Kidney (tissue), 14 donors: ENCODE results near the gene CXCR5. TPM values are rescaled to one million over a fixed set of nuclear protein-coding genes. Genes with fewer than 3 reads are reported as not detected.
A peak's percentile ranks its signal among the peaks of the same experiment; 100 is the strongest.

Experiments used
- DNase-seq, 5 donors: peaks; one replicate each; pipeline ENCODE4 v3.0.0-alpha.2; 2013 to 2020
- FAIRE-seq: peaks from 2 replicates; lab custom pipeline; 2012; peaks lifted over from hg19 to GRCh38; lab: Jason Lieb, UNC
- H3K27ac ChIP-seq, 2 donors: one replicate each; pipeline ENCODE4 v1.7.0; 2013; ENCODE audit warnings: low read depth in 2 of 2, low read length in 2 of 2, inconsistent platforms in 1 of 2
- H3K27me3 ChIP-seq: one replicate; pipeline ENCODE4 v1.7.1; 2013; ENCODE audit warnings: low read length, inconsistent platforms; ENCODE audit not compliant: control insufficient read depth, insufficient read depth
- H3K36me3 ChIP-seq, 3 donors: one replicate each; pipeline versions ENCODE4 v1.7.0 to v1.7.1; 2013; ENCODE audit warnings: low read length in 3 of 3, control low read depth in 1 of 3, inconsistent platforms in 1 of 3; ENCODE audit not compliant: insufficient read depth in 3 of 3, control insufficient read depth in 2 of 3
- H3K4me1 ChIP-seq, 3 donors: one replicate each; pipeline versions ENCODE4 v1.7.0 to v1.7.1; 2013; ENCODE audit warnings: low read length in 3 of 3, inconsistent platforms in 1 of 3, low read depth in 1 of 3; ENCODE audit not compliant: control insufficient read depth in 2 of 3, insufficient read depth in 2 of 3
- H3K4me3 ChIP-seq, 3 donors: one replicate each; pipeline versions ENCODE4 v1.7.0 to v1.8.1; 2013; ENCODE audit warnings: low read length in 3 of 3, control low read depth in 1 of 3, inconsistent platforms in 1 of 3
- H3K9ac ChIP-seq, 3 donors: one replicate each; pipeline versions ENCODE4 v1.7.0 to v1.7.1; 2013; ENCODE audit warnings: low read length in 3 of 3, control low read depth in 1 of 3, inconsistent platforms in 1 of 3
- H3K9me3 ChIP-seq, 3 donors: one replicate each; pipeline versions ENCODE4 v1.7.0 to v1.7.1; 2013; ENCODE audit warnings: low read length in 3 of 3, control low read depth in 1 of 3, inconsistent platforms in 1 of 3; ENCODE audit not compliant: control insufficient read depth in 2 of 3, insufficient read depth in 1 of 3
- intact Hi-C: fragments of 100-400 bp; cut with DNase I; formaldehyde crosslinking; loops from one replicate; pipeline ENCODE4 v1.11.1; 2022
- polyA plus RNA-seq: library from polyadenylated mRNA; stranded (reverse); fragments of 350-450 nt; fragmentation: Illumina TruSeq; extraction: RNeasy Lipid Tissue Mini Kit (QIAGEN cat#74804); gene quantifications from one replicate; pipeline ENCODE4 v1.2.3, GENCODE V29; 2014; ENCODE audit warnings: low read depth, low replicate concordance; ENCODE audit not compliant: insufficient read depth
- total RNA-seq: library from RNA; stranded (reverse); fragmentation: NEBNext Ultra II Directional; extraction: Animal tissue kit (Norgen Biotek cat#: 25700); gene quantifications from one replicate; pipeline ENCODE4 v1.2.1, GENCODE V29; 2021
- TF ChIP-seq, protein P1 (sequence below): IDR thresholded peaks from 3 replicates; pipeline ENCODE4 v1.5.1; 2012; ENCODE audit warnings: mild to moderate bottlenecking, moderate library complexity, borderline replicate concordance; ENCODE audit not compliant: insufficient read depth; ENCODE audit errors: extremely low read depth
- donor health status: control.
- donor health status: control.
- donor health status: control.
- donor health status: control.
- donor health status: control.
- donor health status: DM: yes; HTN: yes; CAD: no.
- donor health status: Normal renal cell carcinoma (clear cell type).

CXCR5 gene
- total and polyA plus RNA-seq, 2 donors from 2014 or later = 1.1 TPM; not detected in 1

DNA sequence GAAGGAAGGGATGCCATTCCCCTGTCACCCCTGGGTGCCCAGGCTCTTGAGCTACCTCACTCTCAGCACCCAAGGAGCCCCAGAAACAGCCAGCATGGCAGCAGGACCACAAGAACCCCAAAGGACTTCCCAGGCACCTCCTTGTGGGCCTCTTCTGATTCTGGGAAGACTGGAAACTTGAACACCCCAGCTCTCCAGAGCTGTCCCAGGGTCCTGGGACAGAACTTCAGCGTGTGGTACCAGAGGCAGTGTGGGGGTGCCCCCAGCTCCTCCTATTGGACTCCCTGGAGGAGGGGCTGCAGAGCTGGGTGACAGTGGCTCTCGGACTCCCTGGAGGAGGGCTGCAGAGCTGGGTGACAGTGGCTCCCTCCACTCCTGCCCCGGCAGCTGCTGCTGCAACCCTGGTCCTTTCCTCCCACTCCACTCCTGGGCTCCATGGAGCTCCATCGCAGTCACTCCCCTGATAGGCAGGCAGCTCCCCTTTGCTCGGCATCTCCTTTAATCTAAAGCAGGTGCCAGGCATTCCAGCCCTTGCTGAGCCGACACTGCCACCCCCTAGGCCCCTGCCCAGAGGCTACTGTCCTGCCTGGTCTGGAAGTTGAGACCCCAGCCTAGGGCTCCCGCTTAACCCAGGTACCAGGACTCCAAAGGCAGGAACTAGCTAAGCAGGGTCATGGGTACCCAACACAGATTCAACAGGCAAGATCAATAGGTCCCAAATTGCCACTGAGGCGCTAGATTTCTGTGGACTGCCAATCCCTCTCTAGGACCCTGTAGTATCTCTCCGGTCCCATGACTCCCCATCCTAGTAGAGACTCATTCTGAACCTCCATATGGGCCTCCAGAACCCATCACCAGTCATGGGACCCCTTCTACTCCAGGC lies 39.3 kb downstream of the CXCR5 start:
- no peaks in the 10 kb centered on the region for H3K36me3 ChIP-seq
- peak overlapping the region; percentile 85 to 96 for H3K27ac ChIP-seq
- peaks cover 4 to 64% (median 39%) of the 10 kb centered on the region in 3 donors for H3K4me1 ChIP-seq
- no peaks in the 10 kb centered on the region for H3K9me3 ChIP-seq
- peak overlapping the region in 2 of 3 donors; percentile 95 to 96 for H3K9ac ChIP-seq
- intact Hi-C loops = no loop called here
- no peak for FAIRE-seq
- no peaks in the 10 kb centered on the region for H3K27me3 ChIP-seq
- peak in 2 of 5 donors; percentile 58 to 77 for DNase-seq
- H3K4me3 ChIP-seq = peak overlapping the region; percentile 22 to 92 (median 86)
- TF ChIP-seq, protein P1, sequence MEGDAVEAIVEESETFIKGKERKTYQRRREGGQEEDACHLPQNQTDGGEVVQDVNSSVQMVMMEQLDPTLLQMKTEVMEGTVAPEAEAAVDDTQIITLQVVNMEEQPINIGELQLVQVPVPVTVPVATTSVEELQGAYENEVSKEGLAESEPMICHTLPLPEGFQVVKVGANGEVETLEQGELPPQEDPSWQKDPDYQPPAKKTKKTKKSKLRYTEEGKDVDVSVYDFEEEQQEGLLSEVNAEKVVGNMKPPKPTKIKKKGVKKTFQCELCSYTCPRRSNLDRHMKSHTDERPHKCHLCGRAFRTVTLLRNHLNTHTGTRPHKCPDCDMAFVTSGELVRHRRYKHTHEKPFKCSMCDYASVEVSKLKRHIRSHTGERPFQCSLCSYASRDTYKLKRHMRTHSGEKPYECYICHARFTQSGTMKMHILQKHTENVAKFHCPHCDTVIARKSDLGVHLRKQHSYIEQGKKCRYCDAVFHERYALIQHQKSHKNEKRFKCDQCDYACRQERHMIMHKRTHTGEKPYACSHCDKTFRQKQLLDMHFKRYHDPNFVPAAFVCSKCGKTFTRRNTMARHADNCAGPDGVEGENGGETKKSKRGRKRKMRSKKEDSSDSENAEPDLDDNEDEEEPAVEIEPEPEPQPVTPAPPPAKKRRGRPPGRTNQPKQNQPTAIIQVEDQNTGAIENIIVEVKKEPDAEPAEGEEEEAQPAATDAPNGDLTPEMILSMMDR = no peak

DNA sequence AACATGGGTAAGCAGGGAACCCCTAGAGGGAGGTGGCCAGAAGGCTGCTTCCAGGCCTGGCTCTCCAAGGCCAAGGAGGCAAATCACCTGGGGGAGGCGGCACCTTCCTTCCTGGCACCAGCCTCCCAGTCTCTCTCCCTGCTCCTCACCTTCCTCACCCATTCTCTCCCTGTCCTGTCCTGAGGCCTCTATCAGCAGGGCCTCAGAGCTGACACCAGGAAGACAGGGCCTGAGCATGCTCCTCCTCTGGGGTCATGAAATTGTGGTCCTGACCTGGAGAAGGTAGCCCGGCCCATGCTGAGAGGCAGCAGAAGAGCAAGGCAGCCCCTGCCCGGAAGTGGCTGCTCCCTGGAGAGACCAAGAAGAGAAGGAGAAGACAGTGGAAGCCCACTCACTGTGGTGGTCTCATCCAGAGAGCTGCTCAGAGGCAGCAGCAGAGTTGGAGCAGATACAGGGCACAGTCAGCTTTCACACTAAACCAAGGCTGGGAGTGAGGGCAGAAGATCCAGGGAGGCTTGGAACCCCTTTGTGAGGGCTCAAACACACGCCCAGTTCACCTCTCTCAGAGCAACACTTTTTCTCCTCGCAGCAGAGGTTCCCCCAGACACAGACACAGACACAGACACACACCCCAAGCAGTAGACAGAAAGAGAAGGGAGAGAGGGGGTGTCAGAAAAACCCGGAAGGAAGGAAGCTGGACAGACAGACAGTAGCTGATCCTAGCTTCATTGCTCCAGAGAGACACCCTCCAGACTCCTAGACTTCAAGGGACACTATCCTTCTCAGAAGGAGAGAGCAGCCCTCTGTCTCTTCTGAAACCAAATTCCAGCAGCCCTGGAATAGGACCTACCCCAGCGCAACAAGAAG lies 40.3 kb downstream of the CXCR5 start:
- H3K9me3 ChIP-seq = no peaks in the 10 kb centered on the region
- H3K9ac ChIP-seq = peak overlapping the region; percentile 57 to 96 (median 95)
- H3K27me3 ChIP-seq = no peaks in the 10 kb centered on the region
- peak in 2 of 5 donors; percentile 49 to 62 for DNase-seq
- intact Hi-C loops = no loop called here
- H3K36me3 ChIP-seq = no peaks in the 10 kb centered on the region
- H3K27ac ChIP-seq = peak overlapping the region; percentile 85 to 96
- peak overlapping the region; percentile 72 to 92 (median 86) for H3K4me3 ChIP-seq
- TF ChIP-seq, protein P1 = no peak
- H3K4me1 ChIP-seq = peaks cover 4 to 58% (median 40%) of the 10 kb centered on the region in 3 donors
- no peak for FAIRE-seq

DNA sequence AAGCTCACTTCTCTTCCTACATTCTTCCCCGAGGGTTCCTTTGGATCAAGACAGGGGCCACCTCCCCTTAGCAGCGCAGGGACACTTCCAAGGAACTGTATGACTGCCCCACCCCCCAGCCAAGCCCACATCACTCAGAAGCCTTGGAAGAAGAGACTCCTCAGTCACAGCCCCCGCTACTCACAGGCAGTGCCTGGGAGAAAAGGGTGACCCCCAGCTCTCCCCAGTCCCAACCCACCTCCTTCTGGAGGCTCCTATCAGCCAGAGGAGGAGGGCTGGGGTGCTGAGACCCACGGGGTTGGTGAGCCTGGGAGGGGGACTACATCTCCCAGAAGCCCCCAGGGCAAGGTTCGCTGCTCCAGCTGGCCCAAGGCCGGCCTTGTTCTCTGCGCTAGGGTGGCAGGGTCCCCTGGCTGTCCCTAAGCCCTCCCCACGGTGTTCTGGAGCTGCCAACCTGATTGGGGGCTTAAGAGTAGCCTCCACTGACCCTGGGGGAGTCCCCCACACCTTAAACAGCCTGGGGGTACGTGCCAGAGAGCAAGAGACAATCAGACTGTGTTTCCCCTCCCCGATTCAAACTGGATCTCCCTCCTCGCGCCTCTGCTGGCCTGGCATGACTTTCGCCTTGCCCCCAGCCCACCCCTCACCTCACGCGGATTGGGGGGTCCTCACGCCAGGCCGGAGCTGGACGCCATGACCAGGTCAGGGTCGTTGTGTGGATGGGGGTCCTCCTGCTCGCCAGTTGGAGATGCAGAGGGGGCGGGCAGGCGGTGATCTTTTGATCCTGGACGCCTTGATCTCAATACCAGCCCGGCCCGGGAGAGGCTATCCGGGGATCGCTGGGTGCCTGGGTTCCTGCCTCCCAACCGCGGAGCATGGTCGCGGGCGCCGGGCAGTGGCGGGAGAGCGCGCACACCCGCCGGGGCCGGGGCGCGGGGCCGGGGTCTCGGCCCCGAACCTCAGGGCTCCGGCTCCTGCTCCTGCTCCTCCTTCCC lies 41.2 kb downstream of the CXCR5 start:
- FAIRE-seq (no peak), DNase-seq (peak; percentile 70 to 83 (median 78))
- H3K27me3 ChIP-seq = no peaks in the 10 kb centered on the region
- TF ChIP-seq, protein P1 = no peak
- H3K9ac ChIP-seq = peak overlapping the region; percentile 57 to 96 (median 95)
- H3K9me3 ChIP-seq = no peaks in the 10 kb centered on the region
- peak overlapping the region; percentile 85 to 96 for H3K27ac ChIP-seq
- intact Hi-C loops = no loop called here
- peaks cover 4 to 49% (median 34%) of the 10 kb centered on the region in 3 donors for H3K4me1 ChIP-seq
- H3K36me3 ChIP-seq = no peaks in the 10 kb centered on the region
- H3K4me3 ChIP-seq = peak overlapping the region; percentile 72 to 92 (median 86)
